HEK293 (cell line): ENCODE measurements around the gene TPSAB1.

Source experiments
- KLF17 ChIP-seq: fragments of 450-650 bp; formaldehyde crosslinking; IDR thresholded peaks from 2 replicates; pipeline ENCODE4 v1.5.1; 2016; ENCODE audit warnings: missing biosample characterization, missing genetic modification characterization
- ZFP37 ChIP-seq: fragments of 450-650 bp; formaldehyde crosslinking; IDR thresholded peaks from 2 replicates; pipeline ENCODE4 v1.5.1; 2016; ENCODE audit warnings: missing biosample characterization, missing genetic modification characterization
- ZNF350 ChIP-seq: fragments of 450-650 bp; formaldehyde crosslinking; IDR thresholded peaks from 2 replicates; pipeline ENCODE4 v1.5.0; 2017; ENCODE audit warnings: missing biosample characterization, mild to moderate bottlenecking, missing genetic modification characterization
- ZNF530 ChIP-seq: fragments of 450-650 bp; formaldehyde crosslinking; IDR thresholded peaks from 2 replicates; pipeline ENCODE4 v1.5.1; 2016; ENCODE audit warnings: low read depth, missing biosample characterization, missing genetic modification characterization
- ZNF544 ChIP-seq: fragments of 450-650 bp; formaldehyde crosslinking; IDR thresholded peaks from 2 replicates; pipeline ENCODE4 v1.5.0; 2017; ENCODE audit warnings: missing biosample characterization, missing genetic modification characterization
- ZNF626 ChIP-seq: fragments of 450-650 bp; sonication (Bioruptor Pico); formaldehyde crosslinking; IDR thresholded peaks from 2 replicates; pipeline ENCODE4 v1.5.1; 2018; ENCODE audit warnings: missing biosample characterization, missing genetic modification characterization, inconsistent platforms
- TF ChIP-seq, protein P1 (sequence below): fragments of 450-650 bp; formaldehyde crosslinking; IDR thresholded peaks from 2 replicates; pipeline ENCODE4 v1.5.1; 2017; ENCODE audit warnings: missing biosample characterization, missing genetic modification characterization
- TF ChIP-seq, protein P2 (sequence below): fragments of 450-650 bp; formaldehyde crosslinking; IDR thresholded peaks from 2 replicates; pipeline ENCODE4 v1.5.1; 2016; ENCODE audit warnings: missing biosample characterization, missing genetic modification characterization
- TF ChIP-seq, protein P3 (sequence below): fragments of 450-650 bp; formaldehyde crosslinking; IDR thresholded peaks from 2 replicates; pipeline ENCODE4 v1.5.1; 2016; ENCODE audit warnings: missing biosample characterization, missing genetic modification characterization

GRCh38 chr16:1279081-1279944 lies 38.8 kb downstream of the TPSAB1 start:
- TF ChIP-seq ZNF350 (tag by site-specific recombination) (no peak), ZNF626 (tag by site-specific recombination) (no peak), ZFP37 (tag by site-specific recombination) (no peak), ZNF530 (no peak), KLF17 (tag by site-specific recombination) (no peak), ZNF544 (tag by site-specific recombination) (no peak)
- TF ChIP-seq, protein P1, sequence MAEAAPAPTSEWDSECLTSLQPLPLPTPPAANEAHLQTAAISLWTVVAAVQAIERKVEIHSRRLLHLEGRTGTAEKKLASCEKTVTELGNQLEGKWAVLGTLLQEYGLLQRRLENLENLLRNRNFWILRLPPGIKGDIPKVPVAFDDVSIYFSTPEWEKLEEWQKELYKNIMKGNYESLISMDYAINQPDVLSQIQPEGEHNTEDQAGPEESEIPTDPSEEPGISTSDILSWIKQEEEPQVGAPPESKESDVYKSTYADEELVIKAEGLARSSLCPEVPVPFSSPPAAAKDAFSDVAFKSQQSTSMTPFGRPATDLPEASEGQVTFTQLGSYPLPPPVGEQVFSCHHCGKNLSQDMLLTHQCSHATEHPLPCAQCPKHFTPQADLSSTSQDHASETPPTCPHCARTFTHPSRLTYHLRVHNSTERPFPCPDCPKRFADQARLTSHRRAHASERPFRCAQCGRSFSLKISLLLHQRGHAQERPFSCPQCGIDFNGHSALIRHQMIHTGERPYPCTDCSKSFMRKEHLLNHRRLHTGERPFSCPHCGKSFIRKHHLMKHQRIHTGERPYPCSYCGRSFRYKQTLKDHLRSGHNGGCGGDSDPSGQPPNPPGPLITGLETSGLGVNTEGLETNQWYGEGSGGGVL (tag by site-specific recombination) = no peak
- TF ChIP-seq, protein P2, sequence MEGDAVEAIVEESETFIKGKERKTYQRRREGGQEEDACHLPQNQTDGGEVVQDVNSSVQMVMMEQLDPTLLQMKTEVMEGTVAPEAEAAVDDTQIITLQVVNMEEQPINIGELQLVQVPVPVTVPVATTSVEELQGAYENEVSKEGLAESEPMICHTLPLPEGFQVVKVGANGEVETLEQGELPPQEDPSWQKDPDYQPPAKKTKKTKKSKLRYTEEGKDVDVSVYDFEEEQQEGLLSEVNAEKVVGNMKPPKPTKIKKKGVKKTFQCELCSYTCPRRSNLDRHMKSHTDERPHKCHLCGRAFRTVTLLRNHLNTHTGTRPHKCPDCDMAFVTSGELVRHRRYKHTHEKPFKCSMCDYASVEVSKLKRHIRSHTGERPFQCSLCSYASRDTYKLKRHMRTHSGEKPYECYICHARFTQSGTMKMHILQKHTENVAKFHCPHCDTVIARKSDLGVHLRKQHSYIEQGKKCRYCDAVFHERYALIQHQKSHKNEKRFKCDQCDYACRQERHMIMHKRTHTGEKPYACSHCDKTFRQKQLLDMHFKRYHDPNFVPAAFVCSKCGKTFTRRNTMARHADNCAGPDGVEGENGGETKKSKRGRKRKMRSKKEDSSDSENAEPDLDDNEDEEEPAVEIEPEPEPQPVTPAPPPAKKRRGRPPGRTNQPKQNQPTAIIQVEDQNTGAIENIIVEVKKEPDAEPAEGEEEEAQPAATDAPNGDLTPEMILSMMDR (tag by site-specific recombination) = no peak
- TF ChIP-seq, protein P3, sequence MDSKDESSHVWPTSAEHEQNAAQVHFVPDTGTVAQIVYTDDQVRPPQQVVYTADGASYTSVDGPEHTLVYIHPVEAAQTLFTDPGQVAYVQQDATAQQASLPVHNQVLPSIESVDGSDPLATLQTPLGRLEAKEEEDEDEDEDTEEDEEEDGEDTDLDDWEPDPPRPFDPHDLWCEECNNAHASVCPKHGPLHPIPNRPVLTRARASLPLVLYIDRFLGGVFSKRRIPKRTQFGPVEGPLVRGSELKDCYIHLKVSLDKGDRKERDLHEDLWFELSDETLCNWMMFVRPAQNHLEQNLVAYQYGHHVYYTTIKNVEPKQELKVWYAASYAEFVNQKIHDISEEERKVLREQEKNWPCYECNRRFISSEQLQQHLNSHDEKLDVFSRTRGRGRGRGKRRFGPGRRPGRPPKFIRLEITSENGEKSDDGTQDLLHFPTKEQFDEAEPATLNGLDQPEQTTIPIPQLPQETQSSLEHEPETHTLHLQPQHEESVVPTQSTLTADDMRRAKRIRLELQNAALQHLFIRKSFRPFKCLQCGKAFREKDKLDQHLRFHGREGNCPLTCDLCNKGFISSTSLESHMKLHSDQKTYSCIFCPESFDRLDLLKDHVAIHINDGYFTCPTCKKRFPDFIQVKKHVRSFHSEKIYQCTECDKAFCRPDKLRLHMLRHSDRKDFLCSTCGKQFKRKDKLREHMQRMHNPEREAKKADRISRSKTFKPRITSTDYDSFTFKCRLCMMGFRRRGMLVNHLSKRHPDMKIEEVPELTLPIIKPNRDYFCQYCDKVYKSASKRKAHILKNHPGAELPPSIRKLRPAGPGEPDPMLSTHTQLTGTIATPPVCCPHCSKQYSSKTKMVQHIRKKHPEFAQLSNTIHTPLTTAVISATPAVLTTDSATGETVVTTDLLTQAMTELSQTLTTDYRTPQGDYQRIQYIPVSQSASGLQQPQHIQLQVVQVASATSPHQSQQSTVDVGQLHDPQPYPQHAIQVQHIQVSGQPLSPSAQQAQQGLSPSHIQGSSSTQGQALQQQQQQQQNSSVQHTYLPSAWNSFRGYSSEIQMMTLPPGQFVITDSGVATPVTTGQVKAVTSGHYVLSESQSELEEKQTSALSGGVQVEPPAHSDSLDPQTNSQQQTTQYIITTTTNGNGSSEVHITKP (tag by site-specific recombination) = no peak
